Mucosa of descending colon (tissue), 3 donors: ENCODE results near the gene MYCN. TPM values are rescaled to one million over a fixed set of nuclear protein-coding genes. Genes with fewer than 3 reads are reported as not detected.

Source experiments
- ATAC-seq: fragments of 200-7000 bp; cut with Tn5 transposase; one replicate; pipeline ENCODE4 v1.9.1; 2020; ENCODE audit warnings: mild to moderate bottlenecking, moderate library complexity
- DNase-seq, 3 donors: peaks; one replicate each; pipeline ENCODE4 v3.0.0-alpha.2; 2020
- H3K36me3 ChIP-seq: fragments of 200-600 bp; one replicate; pipeline ENCODE4 v1.8.0; 2021; ENCODE audit warnings: low read depth, mild to moderate bottlenecking
- H3K4me1 ChIP-seq: fragments of 200-600 bp; one replicate; pipeline ENCODE4 v1.8.0; 2021; ENCODE audit warnings: low read depth, mild to moderate bottlenecking
- H3K4me3 ChIP-seq: fragments of 200-600 bp; one replicate; pipeline ENCODE4 v1.8.0; 2021; ENCODE audit warnings: mild to moderate bottlenecking
- H3K9me3 ChIP-seq: fragments of 200-600 bp; one replicate; pipeline ENCODE4 v1.8.0; 2021; ENCODE audit warnings: mild to moderate bottlenecking
- intact Hi-C, 2 donors: fragments of 100-400 bp; cut with DNase I in 1 of 2; cut with micrococcal nuclease in 1 of 2; formaldehyde crosslinking; loops; one replicate each; pipeline versions ENCODE4 v1.11.0 to v1.11.1; 2022; cut with DNase I, micrococcal nuclease
- total RNA-seq, 3 donors: library from RNA; stranded (reverse); fragmentation: NEBNext Ultra II Directional in 2 of 3; extraction: Animal tissue kit (Norgen Biotek cat#: 25700) in 2 of 3; gene quantifications; one replicate each; pipeline versions ENCODE4 v1.2.1 to v1.2.4, GENCODE V29; 2021 to 2023
- TF ChIP-seq, protein P1 (sequence below): fragments of 200-600 bp; IDR thresholded peaks from one replicate; pipeline ENCODE4 v1.8.0; 2022; ENCODE audit warnings: antibody characterized with exemption, mild to moderate bottlenecking
- donor health status: DM: no; HTN: no; CAD: no; lungs with moderate emphysema.
- donor health status: DM: no; HTN: no; CAD: no.
- donor health status: DM: no; HTN: yes; CAD: no.

MYCN gene
- total RNA-seq, 3 donors from 2014 or later, result 0.52 to 1.1 (median 1.1) TPM

- no peaks in the 10 kb centered on the region for H3K36me3 ChIP-seq
- TF ChIP-seq, protein P1, sequence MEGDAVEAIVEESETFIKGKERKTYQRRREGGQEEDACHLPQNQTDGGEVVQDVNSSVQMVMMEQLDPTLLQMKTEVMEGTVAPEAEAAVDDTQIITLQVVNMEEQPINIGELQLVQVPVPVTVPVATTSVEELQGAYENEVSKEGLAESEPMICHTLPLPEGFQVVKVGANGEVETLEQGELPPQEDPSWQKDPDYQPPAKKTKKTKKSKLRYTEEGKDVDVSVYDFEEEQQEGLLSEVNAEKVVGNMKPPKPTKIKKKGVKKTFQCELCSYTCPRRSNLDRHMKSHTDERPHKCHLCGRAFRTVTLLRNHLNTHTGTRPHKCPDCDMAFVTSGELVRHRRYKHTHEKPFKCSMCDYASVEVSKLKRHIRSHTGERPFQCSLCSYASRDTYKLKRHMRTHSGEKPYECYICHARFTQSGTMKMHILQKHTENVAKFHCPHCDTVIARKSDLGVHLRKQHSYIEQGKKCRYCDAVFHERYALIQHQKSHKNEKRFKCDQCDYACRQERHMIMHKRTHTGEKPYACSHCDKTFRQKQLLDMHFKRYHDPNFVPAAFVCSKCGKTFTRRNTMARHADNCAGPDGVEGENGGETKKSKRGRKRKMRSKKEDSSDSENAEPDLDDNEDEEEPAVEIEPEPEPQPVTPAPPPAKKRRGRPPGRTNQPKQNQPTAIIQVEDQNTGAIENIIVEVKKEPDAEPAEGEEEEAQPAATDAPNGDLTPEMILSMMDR, result no peak
- H3K4me1 ChIP-seq, result no peaks in the 10 kb centered on the region
- DNase-seq, result no peak
- H3K4me3 ChIP-seq, result no peak overlapping the region
- no peak for ATAC-seq
- no peaks in the 10 kb centered on the region for H3K9me3 ChIP-seq
- intact Hi-C loops, result no loop called here
These were observed 52.9 kb downstream of the MYCN start for GRCh38 chr2:15993232-15993610.

GRCh38 chr2:15993666-15994065 lies 53.3 kb downstream of the MYCN start:
- ATAC-seq (no peak), DNase-seq (no peak)
- H3K4me3 ChIP-seq, result no peak overlapping the region
- TF ChIP-seq, protein P1, result no peak
- intact Hi-C loops, result no loop called here
- no peaks in the 10 kb centered on the region for H3K4me1 ChIP-seq
- no peaks in the 10 kb centered on the region for H3K36me3 ChIP-seq
- no peaks in the 10 kb centered on the region for H3K9me3 ChIP-seq

GRCh38 chr2:15995603-15996002 lies 55.3 kb downstream of the MYCN start:
- no peaks in the 10 kb centered on the region for H3K4me1 ChIP-seq
- no peaks in the 10 kb centered on the region for H3K9me3 ChIP-seq
- H3K4me3 ChIP-seq, result no peak overlapping the region
- no peaks in the 10 kb centered on the region for H3K36me3 ChIP-seq
- DNase-seq (no peak), ATAC-seq (no peak)
- intact Hi-C loops, result no loop called here
- TF ChIP-seq, protein P1, result no peak
